NCI-H69 (cell line): ENCODE measurements around the gene SLITRK5.

Experiments used
- DNase-seq: peaks from one replicate; lab custom pipeline; 2025; lab: John Stamatoyannopoulos, UW

The SLITRK5 gene, protein sequence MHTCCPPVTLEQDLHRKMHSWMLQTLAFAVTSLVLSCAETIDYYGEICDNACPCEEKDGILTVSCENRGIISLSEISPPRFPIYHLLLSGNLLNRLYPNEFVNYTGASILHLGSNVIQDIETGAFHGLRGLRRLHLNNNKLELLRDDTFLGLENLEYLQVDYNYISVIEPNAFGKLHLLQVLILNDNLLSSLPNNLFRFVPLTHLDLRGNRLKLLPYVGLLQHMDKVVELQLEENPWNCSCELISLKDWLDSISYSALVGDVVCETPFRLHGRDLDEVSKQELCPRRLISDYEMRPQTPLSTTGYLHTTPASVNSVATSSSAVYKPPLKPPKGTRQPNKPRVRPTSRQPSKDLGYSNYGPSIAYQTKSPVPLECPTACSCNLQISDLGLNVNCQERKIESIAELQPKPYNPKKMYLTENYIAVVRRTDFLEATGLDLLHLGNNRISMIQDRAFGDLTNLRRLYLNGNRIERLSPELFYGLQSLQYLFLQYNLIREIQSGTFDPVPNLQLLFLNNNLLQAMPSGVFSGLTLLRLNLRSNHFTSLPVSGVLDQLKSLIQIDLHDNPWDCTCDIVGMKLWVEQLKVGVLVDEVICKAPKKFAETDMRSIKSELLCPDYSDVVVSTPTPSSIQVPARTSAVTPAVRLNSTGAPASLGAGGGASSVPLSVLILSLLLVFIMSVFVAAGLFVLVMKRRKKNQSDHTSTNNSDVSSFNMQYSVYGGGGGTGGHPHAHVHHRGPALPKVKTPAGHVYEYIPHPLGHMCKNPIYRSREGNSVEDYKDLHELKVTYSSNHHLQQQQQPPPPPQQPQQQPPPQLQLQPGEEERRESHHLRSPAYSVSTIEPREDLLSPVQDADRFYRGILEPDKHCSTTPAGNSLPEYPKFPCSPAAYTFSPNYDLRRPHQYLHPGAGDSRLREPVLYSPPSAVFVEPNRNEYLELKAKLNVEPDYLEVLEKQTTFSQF

DNA sequence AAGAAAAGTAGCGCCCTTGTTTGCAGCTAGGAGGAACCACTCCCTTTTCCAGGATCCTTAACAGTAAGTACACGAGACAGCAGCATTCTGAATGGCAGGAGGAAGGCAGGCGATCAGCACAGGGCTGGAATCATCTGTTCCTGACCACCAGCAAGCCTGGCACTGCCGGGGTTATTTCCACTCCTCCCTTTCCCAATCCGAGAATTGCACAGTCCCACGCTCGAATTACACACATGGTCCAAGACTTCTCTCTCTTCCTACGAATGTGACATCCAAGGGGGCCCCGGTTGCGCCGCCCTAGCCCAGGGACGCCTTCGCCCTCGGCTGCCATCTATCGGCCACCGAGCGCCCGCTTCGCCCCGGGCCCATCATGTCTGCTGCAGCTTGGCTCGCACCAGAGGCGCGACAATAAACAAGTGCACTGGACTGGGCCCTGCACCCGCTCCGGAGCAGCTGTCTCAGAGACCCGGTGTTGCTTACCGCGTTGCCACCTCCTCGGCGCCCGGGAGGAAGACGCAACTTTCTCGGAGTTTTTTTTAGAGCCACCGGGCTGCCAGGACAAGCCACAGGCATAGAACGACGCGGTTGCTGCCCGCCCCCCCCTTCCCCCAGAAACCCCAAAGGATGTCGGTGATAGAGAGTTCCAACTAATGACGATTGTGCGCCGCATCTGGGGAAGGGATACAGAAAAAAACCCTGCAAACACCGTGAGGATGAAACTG, at the start of gene SLITRK5:
Gene SLITRK5, plus strand, starts transcription at position 341 of the 722 bp plus-strand sequence. CDS start 4,018 bp downstream, outside the sequence.
- DNase-seq, result peak; percentile 95

DNA sequence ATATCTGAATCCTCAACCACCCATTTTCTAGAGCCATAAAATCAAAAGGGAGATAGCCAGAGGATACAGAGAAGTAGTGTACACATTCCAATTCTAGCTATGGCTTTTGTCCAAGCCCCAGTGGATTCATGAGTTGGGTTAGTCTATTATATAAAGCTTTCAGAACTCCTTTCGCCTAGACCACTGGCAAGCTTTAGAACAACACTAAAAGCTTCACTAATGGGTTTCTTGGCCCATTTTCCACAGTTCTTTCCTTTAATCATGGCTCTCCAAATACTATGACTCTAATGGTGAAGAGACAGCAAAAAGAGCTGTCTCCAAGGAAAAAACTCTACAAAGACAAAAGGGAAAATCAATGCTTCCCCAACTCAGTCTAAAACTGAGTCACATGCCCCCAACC, 48.2 kb upstream of the SLITRK5 start:
- peak; percentile 93 for DNase-seq

DNA sequence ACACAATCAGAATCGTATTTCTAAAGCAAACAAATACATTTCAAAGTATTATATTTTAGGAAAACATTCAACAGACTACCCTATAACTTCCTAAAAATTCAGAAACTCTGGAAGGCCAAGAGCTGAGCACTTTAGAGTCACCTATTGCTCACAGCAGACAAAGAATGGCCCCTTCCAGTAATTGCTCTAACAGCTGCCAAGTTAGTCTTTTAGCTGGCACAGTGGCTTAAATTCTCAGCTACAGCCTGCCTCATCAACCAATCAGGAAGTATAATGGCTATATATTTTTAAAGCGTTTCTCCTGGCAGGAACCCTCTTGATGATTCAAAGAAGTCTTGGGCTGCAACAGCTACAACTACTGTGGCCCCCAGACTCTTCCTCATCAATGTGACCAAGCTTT, 14.9 kb upstream of the SLITRK5 start:
- DNase-seq, result peak; percentile 97

DNA sequence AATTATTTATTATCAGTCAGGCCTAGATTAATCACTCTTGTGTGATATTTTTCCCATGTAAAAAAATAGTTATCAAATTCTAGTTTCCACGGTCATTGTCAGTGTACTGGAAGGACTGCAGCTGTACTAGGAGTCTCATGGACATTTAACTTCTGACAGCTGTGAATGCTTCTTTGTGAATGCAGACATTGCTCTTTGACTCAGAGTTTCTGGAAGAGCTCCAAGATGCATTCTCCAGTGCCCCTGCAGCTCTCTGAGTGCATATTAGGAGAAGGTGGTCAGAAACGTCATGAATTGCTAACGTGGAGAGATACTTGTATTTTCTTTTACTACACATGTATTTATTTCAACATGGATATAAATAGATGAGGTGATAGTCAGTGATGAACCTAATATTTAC, 9.7 kb upstream of the SLITRK5 start:
- DNase-seq, result peak; percentile 96

DNA sequence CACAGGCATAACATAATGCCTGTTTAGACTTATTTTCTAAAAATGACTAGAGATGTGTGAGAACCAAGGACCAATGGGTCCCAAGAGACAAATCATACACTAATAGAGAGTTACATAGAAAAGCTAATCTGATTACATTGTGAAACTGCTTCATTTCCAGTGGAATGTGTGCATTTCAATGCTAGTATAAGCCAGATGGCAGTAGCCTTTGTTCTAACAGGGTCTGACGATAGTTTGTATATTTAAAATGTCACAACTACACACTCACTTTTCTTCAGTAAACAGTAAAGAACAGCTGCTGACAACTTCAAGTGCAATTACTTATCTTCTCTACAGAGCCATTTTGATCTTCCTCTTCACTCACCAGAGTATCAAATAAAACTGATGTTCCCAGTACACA, 4.3 kb upstream of the SLITRK5 start:
- peak; percentile 80 for DNase-seq

DNA sequence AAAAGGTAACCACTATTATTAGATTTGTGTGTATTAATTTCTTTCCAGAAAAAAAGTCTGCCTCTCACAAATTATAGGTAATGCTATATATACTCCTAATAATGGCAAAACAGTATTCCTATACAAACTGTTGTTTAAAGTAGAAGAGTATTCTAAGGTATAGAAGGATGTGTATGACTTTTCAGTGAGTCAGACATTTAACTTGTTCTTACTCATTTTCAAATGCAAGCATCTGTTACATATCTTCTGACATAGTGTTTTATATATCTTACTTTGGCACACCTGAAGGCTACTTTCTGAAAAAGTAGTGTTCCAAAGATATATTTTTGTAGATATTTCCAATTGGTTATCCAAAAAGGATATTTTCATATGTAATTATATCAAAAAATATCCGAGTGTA, 3.5 kb upstream of the SLITRK5 start:
- no peak for DNase-seq

DNA sequence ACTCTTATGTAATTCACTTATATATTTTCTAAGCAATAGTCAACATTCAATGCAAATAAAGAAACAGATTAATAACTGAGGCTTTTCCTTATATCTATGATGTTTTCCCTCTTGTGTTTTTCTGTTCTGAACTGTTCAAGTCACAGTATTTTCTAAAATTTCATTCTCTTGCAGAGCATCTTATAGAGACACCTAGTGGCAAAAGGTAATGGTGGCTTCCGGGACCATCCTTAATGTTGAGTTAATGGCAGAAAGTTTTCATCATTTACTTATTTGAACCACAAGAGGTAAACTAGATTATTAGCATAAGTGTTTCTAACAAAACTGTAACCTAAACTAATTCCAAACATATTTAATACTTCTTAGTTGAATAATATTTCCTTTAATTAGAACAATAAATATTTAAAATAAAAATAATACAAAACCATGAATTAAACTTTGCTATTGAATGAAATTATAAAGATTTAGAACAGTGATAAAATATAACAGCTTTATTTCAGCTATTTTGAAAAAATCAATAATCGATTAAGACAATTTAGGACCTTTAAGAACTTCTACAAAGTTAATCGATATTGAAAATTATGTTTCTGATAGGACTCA, 1.7 kb upstream of the SLITRK5 start:
- peak; percentile 85 for DNase-seq

DNA sequence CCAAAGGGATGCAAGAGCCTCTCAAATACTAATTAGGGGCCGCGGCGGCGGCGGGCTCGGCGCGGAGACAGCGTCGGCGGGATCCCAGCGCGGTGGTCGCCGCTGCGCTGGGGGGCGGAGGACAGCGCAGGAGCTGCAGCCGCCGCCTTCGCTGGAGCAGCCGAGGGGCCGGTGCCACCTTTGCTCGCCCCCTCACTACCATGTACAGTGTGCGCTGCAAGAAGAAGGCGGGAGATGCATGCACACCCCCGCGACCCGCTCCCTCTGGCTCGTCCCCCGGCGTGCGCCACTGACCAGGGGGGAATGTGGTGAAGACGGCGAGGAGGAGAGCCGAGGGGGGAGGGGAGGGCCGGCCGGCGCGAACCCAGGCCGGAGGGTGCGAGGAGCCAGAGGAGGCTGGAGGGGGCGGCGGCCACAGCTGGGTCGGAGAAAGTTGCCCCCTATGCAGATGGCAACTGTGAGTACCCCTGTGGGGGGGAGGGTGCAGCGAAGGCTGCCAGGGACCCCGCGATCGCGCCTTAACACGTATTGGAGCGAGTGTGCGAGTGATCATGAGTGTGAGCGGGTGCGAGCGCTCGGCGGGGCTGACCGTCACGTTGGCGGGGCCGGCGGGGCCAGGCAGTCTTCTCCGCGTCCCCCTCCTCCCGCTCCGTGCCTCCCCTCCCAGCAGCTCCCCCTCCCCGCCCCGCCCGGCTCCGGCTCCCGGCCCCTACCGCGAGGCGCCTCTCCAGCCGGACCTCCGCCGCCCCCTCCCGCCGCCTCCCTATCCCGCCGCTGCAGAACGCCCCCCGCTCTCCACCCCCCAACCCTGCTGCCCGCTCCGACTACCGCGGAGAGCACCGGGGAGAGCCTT, 808 bp downstream of the SLITRK5 start:
- peak; percentile 81 for DNase-seq

DNA sequence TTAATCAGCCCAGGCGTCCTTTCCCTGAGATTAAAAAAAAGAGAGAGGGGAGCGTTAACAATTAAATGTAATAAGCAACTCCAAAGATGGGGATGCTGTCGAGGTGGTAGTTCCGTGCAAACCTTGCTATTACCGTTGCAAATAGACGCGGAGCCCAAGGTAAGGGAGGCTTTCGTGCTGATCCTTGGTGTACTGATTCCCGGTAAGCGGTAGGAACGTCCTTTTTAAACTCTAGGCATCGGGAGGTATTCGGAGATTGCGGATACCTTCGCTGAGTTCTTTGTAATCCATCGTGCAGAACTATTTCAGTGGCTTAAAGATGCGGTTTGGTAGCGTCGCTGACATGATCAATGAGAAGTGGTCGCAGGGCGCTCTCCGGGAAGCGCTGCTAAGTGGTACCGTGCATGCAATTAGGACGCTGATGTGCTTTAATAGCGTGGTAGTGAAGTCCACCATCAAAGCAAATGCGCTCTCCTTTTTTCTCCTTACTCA, 3.1 kb downstream of the SLITRK5 start:
- peak; percentile 90 for DNase-seq

DNA sequence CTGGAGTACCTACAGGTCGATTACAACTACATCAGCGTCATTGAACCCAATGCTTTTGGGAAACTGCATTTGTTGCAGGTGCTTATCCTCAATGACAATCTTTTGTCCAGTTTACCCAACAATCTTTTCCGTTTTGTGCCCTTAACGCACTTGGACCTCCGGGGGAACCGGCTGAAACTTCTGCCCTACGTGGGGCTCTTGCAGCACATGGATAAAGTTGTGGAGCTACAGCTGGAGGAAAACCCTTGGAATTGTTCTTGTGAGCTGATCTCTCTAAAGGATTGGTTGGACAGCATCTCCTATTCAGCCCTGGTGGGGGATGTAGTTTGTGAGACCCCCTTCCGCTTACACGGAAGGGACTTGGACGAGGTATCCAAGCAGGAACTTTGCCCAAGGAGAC, 4.7 kb downstream of the SLITRK5 start:
- DNase-seq, result no peak

DNA sequence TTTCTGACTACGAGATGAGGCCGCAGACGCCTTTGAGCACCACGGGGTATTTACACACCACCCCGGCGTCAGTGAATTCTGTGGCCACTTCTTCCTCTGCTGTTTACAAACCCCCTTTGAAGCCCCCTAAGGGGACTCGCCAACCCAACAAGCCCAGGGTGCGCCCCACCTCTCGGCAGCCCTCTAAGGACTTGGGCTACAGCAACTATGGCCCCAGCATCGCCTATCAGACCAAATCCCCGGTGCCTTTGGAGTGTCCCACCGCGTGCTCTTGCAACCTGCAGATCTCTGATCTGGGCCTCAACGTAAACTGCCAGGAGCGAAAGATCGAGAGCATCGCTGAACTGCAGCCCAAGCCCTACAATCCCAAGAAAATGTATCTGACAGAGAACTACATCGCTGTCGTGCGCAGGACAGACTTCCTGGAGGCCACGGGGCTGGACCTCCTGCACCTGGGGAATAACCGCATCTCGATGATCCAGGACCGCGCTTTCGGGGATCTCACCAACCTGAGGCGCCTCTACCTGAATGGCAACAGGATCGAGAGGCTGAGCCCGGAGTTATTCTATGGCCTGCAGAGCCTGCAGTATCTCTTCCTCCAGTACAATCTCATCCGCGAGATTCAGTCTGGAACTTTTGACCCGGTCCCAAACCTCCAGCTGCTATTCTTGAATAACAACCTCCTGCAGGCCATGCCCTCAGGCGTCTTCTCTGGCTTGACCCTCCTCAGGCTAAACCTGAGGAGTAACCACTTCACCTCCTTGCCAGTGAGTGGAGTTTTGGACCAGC, 5.3 kb downstream of the SLITRK5 start:
- peak; percentile 28 for DNase-seq

DNA sequence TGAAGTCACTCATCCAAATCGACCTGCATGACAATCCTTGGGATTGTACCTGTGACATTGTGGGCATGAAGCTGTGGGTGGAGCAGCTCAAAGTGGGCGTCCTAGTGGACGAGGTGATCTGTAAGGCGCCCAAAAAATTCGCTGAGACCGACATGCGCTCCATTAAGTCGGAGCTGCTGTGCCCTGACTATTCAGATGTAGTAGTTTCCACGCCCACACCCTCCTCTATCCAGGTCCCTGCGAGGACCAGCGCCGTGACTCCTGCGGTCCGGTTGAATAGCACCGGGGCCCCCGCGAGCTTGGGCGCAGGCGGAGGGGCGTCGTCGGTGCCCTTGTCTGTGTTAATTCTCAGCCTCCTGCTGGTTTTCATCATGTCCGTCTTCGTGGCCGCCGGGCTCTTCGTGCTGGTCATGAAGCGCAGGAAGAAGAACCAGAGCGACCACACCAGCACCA, 5.9 kb downstream of the SLITRK5 start:
- no peak for DNase-seq

DNA sequence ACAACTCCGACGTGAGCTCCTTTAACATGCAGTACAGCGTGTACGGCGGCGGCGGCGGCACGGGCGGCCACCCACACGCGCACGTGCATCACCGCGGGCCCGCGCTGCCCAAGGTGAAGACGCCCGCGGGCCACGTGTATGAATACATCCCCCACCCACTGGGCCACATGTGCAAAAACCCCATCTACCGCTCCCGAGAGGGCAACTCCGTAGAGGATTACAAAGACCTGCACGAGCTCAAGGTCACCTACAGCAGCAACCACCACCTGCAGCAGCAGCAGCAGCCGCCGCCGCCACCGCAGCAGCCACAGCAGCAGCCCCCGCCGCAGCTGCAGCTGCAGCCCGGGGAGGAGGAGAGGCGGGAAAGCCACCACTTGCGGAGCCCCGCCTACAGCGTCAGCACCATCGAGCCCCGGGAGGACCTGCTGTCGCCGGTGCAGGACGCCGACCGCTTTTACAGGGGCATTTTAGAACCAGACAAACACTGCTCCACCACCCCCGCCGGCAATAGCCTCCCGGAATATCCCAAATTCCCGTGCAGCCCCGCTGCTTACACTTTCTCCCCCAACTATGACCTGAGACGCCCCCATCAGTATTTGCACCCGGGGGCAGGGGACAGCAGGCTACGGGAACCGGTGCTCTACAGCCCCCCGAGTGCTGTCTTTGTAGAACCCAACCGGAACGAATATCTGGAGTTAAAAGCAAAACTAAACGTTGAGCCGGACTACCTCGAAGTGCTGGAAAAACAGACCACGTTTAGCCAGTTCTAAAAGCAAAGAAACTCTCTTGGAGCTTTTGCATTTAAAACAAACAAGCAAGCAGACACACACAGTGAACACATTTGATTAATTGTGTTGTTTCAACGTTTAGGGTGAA, 6.6 kb downstream of the SLITRK5 start:
- DNase-seq, result peak; percentile 90

DNA sequence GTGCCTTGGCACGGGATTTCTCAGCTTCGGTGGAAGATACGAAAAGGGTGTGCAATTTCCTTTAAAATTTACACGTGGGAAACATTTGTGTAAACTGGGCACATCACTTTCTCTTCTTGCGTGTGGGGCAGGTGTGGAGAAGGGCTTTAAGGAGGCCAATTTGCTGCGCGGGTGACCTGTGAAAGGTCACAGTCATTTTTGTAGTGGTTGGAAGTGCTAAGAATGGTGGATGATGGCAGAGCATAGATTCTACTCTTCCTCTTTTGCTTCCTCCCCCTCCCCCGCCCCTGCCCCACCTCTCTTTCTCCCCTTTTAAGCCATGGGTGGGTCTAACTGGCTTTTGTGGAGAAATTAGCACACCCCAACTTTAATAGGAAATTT, 7.2 kb downstream of the SLITRK5 start:
- DNase-seq, result peak; percentile 72

DNA sequence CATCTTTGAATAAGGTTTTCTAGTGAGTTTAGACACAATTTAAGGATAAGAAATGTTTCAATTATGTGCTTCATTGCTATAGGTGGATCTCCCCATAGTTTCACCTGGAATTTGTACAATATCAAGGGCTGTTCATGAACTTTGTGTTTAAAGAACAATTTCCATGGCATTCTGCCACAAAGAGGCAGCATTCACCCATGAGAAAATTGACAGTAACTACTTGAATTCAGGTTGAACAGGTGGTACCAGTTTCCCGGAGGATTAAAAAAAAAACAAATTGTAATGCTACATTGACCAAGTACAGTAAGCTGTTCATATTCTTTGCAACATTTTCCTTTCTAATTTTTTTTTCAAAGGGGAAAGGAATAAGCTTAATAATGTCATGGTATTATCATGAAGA, 9.1 kb downstream of the SLITRK5 start:
- peak; percentile 93 for DNase-seq

DNA sequence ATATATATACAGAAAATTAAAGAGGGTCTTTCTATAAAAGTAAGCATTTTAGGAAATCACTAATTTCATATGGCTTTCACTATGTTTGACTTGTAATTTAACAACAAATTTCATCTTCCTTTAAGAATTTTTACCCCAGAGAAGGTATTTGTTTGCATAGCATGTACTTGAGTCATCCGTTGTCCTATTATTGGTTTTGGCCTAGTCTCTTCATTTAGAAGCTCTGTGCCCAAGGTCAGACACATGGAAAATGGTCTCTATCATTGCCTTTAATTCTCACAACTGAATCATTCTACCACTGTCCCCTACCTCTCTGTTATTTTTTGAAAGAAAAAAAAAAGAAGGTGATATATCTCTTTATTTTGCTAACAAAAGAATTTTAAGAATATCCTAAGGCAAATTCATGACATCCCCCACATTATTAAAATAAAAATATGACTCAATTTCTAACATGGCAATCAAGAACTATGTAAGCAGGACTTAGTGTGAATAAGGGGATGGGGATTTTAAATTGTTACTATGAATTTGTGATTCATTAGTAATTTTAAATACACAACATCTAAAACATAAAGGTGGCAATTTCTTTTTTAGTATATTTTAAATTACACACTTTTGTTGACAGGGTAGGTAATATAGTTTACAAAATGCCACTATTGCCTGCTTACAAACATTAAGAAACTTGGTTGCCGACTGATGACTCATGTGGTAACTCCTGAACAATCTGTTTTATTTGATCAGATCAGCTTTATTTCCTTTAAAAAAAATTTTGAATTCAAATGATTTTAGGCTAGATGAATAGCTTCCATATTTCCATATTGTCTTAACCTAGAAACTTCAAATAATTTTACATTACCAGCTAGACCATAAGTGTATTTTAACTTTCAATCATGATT, 13.9 kb downstream of the SLITRK5 start:
- peak; percentile 79 for DNase-seq

DNA sequence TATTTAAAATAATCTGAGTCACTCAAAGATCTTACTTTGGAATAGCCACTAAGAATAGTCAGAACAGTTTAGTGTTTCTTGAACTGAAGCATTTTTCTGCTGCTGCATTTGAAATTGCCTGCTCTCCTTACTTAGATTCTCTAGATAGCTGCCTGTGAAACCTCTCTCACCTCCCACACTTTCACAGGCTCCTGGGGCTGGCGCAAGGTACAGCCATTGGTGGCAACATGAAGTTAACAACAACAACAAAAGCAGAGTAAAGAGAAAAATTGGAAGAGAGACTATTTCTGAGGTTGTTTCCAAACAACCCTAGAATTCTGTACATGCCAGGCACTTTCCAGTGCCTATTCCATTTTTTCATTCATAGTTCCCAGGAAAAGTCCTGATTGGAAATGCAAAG, 25.3 kb downstream of the SLITRK5 start:
- DNase-seq, result no peak

DNA sequence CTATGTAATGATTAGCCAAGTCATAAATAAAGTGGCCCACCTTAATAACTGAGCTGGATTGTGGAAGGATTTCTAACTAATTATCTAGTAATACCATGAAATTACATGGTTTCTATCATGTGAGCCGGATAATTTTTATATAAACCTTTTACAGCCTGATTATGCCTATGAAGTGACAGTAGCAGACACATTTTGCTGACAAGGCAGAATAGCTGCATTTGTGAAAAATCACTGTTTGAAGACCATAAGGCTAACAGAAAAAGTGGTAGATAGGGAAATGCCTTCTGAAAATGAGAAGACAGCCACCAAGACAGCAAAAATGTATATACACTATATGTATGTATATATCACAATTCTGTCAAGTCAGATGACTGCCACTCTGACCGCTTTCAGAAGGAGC, 27.1 kb downstream of the SLITRK5 start:
- no peak for DNase-seq
